ENCODE results near the gene KIF13A. TPM values are rescaled to one million over a fixed set of nuclear protein-coding genes. Genes with fewer than 3 reads are reported as not detected.
A peak's percentile ranks its signal among the peaks of the same experiment; 100 is the strongest.

The KIF13A gene
- total RNA-seq, result 28.9 TPM

DNA sequence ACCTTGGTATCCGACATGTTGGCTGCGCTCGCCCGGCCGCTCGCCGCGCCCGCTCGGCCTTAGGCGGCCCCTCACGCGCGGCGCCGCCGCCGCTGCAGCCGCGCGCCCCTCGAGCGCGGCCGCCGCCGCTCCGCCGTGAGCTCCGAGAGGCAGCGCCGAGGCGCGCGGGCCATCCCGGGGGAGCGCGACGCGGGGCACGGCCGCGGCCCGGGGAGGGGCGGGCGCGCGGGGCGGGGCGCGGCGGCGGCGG is at the start of gene KIF13A:
KIF13A (minus strand) TSS at position 189 of the 250 bp plus-strand sequence; CDS start at position 17, 172 bp downstream.
- DNase-seq (ENCODE audit: low spot score in 2 of 2), result peak in 1 of 2 donors; percentile 68
- H3K4me3 ChIP-seq, result peak within 1 kb of the TSS; percentile 81 to 84
- intact Hi-C loops (cut with DNase I), result loop anchor here (2.0 to 10.0 kb wide), 4 partner anchors 55 to 283 kb away; partner anchors contain the start of gene NUP153
- H3K4me1 ChIP-seq, result peaks cover 0 to 18% of the 10 kb centered on the region in 2 donors
- TF ChIP-seq CTCF (IDR thresholded peaks at IDR 0.05), result no peak
- no peaks in the 10 kb centered on the region for H3K27me3 ChIP-seq
- peak within 1 kb of the TSS; percentile 92 to 93 for H3K27ac ChIP-seq
- H3K36me3 ChIP-seq, result no peaks in the 10 kb centered on the region
- no peaks in the 10 kb centered on the region for H3K9me3 ChIP-seq

GRCh38 chr6:18036781-18037180 is 49.3 kb upstream of the KIF13A start:
- H3K4me3 ChIP-seq, result no peak overlapping the region
- H3K27ac ChIP-seq, result no peak overlapping the region
- H3K9me3 ChIP-seq, result no peaks in the 10 kb centered on the region
- peaks cover 0 to 6% of the 10 kb centered on the region in 2 donors for H3K4me1 ChIP-seq
- no peaks in the 10 kb centered on the region for H3K27me3 ChIP-seq
- intact Hi-C loops (cut with DNase I), result no loop called here
- no peak for TF ChIP-seq CTCF (IDR thresholded peaks at IDR 0.05)
- DNase-seq (ENCODE audit: low spot score in 2 of 2), result no peak
- no peaks in the 10 kb centered on the region for H3K36me3 ChIP-seq

DNA sequence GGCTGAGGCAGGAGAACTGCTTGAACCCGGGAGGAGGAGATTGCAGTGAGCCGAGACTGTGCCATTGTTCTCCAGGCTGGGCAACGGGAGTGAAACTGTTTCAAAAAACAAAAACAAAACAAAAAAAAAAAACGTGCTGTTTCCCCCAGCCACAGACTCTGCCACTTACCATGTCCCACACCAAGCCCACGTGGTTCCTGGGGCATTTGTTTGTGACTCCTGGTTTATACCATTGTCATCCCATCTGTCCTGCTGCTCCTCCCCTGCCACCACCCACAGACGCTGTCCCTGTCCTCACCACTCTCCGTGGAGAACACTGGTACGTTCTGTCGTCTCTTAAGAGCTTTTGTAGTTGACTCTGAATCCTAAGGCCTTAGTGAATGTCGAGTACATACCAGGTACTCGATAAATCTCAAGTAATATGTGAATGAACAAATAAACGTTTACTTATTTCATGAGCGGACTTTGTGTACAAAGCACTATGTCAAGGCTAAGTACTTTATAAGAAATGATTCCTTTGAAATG is 48.0 kb upstream of the KIF13A start:
- peaks cover 0 to under 1% of the 10 kb centered on the region in 2 donors for H3K4me1 ChIP-seq
- no peak overlapping the region for H3K4me3 ChIP-seq
- no peak for DNase-seq (ENCODE audit: low spot score in 2 of 2)
- H3K9me3 ChIP-seq, result no peaks in the 10 kb centered on the region
- no peaks in the 10 kb centered on the region for H3K27me3 ChIP-seq
- peak overlapping the region; percentile 37 to 52 for H3K27ac ChIP-seq
- intact Hi-C loops (cut with DNase I), result no loop called here
- no peak for TF ChIP-seq CTCF (IDR thresholded peaks at IDR 0.05)
- H3K36me3 ChIP-seq, result no peaks in the 10 kb centered on the region

- TF ChIP-seq CTCF (IDR thresholded peaks at IDR 0.05), result no peak
- Histone ChIP-seq H3K4me1 (no peaks in the 10 kb centered on the region), H3K27ac (peak overlapping the region; percentile 37 to 52), H3K4me3 (no peak overlapping the region), H3K9me3 (no peaks in the 10 kb centered on the region), H3K36me3 (no peaks in the 10 kb centered on the region), H3K27me3 (no peaks in the 10 kb centered on the region)
- intact Hi-C loops (cut with DNase I), result no loop called here
- DNase-seq (ENCODE audit: low spot score in 2 of 2), result peak in 1 of 2 donors; percentile 22
Observed at GRCh38 chr6:18034798-18035202, 47.4 kb upstream of the KIF13A start.

DNA sequence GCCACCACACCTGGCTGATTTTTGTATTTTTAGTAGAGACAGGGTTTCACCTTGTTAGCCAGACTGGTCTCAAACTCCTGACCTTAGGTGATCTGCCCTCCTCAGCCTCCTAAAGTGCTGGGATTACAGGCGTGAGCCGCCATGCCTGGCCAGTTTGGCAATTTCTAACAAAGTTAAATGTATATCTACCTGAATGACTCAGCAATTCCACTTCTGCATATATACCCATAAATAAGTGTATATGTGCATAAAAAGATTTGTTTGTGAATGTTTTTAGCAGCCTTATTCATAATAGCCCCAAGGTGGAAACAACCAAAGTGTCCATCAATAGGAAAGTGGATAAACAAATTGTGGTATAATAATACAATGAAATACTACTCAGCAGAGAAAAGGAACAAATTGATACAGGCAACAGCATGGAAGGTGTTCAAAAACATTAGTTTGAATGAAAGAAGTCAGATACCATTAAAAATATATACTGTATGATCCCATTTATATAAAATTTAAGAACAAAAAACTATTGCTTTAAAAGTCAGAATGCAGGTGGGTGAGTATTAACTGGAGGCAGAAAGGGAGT is 44.3 kb upstream of the KIF13A start:
- peak in 1 of 2 donors; percentile 33 for DNase-seq (ENCODE audit: low spot score in 2 of 2)
- intact Hi-C loops (cut with DNase I), result no loop called here
- no peaks in the 10 kb centered on the region for H3K27me3 ChIP-seq

More for the DNA sequence above, 44.3 kb upstream of the KIF13A start:
- no peaks in the 10 kb centered on the region for H3K4me1 ChIP-seq
- no peak for TF ChIP-seq CTCF (IDR thresholded peaks at IDR 0.05)
- H3K36me3 ChIP-seq, result no peaks in the 10 kb centered on the region
- no peak overlapping the region for H3K27ac ChIP-seq
- no peaks in the 10 kb centered on the region for H3K9me3 ChIP-seq
- no peak overlapping the region for H3K4me3 ChIP-seq
